ENCODE measurements around the gene ARL6IP5.

ARL6IP5 gene, protein sequence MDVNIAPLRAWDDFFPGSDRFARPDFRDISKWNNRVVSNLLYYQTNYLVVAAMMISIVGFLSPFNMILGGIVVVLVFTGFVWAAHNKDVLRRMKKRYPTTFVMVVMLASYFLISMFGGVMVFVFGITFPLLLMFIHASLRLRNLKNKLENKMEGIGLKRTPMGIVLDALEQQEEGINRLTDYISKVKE

DNA sequence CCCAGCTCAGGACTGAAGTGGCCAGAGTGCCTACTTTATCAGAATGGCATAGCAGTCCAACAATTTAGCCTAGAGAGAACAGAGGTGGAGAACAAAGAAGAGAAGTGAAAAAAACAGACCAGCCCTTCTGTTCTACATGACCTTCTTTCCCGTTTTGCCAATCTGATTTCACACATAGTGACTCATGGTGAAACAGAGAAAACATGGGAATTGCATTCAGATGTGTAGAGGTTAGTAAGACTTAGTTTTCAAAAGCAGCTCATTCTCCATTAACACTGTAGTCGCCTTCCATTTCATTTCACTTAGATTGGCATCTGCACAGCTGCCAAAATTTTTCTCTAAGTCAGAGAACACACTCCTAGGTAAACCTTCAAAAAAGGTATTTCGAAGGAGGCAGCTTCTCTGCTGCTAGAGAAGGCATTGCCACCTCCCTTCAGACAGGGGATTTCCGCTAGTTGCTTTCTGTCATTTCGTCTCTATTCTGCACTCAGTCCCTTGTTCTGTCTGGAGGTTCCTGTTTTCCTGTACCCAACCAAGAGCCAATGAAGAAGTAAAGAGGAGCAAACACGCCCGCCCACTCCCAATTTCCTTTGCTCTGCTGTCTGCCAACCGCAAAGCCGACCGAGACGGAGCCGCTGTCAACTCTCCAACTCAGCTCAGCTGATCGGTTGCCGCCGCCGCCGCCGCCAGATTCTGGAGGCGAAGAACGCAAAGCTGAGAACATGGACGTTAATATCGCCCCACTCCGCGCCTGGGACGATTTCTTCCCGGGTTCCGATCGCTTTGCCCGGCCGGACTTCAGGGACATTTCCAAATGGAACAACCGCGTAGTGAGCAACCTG lies at the start of gene ARL6IP5:
ARL6IP5 (plus strand) TSS at position 612 of the 842 bp plus-strand sequence; CDS start at position 723, 111 bp downstream.
- DNase-seq (ENCODE audit: low spot score) = peak; percentile 62

DNA sequence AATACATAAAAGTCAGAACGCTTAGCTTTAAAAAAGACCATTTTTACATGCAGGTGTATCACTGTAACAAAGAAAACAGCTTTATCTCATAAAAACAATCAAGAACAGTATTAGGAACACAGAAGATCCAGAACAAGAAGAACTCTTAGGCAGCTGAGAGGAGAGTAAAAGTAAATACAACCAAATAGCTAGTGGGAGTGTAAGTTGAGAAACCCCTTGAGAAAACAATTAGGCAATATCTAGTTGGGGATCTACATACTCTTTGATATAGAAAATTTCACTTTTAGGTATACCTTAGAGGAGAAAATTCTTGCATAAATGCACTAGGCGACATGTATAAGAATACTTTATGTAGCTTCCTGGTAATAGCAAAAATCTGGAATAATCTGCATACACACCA lies 40.1 kb upstream of the ARL6IP5 start:
- DNase-seq (ENCODE audit: low spot score) = no peak

DNA sequence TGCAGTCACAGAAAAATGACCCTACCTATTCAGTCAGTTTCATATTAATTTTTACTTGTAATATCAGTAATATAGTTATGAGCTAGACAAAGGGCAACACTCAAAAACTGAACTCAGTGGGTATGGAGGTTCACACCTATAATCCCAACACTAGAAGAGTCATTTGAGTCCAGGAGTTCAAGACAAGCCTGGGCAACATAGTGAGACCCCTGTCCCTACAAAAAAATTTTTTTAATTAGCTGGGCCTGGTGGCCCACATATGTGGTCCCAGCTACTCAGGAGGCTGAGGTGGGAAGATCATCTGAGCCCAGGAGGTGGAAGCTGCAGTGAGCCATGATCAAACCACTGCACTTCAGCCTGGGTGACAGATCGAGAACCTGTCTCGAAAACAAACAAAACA lies 35.7 kb upstream of the ARL6IP5 start:
- no peak for DNase-seq (ENCODE audit: low spot score)

DNA sequence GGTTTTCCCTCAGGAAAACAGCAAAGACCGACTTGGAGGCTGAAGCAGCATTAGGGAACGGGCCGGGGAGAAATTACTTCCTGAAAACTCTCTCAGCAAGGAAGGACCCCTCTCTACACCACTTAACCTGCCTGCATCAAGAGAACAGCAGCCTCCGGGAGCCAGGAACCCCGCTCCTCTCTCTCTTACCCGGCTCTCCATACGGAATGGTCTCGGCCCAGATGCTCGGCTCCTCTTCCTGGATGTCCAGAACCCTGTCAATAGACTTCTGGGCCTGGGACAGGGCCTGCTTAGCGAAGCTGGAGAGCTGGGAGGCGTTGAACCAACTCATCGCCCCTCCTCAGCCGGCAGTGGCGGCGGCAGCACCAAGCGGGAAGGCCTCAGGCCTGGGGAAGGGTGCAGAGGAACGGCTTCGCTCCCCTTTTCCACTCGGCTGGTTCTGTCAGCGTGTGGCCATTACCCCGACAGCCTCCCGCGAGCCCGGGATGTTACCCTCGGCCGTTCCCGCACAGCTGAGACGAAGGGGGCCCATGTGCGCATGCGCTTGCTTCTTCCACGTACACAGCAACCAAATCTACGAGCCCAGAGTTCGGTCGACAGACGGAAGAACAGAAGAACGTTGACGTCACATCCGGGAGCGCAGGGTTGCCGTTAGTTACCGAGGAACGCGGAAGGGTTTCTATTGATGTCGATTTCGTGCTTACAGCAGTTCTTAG lies 32.8 kb upstream of the ARL6IP5 start, which contains the start of gene TMF1:
TMF1 (minus strand) TSS at position 578 of the 716 bp plus-strand sequence; CDS start at position 331, 247 bp downstream.
- DNase-seq (ENCODE audit: low spot score) = peak; percentile 92

DNA sequence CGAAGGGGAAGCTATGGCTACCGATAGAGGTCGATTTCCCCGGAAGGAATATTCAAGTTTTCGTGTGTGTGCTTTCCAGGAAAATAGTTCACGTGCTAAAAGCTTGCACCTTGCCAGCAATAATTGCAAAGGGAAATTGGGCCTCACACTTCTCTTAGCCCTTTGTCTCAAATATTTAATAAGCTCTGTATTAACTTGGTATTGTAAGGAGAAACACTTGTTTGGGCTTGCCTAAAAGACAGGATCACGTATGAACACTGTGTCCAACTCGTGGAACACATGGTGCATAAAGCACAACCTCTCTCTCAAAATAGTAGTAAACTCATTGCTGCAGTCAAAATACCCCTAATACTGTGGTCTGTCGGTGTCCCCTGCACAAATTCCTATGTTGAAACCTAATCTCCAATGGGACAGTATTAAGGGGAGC lies 32.3 kb upstream of the ARL6IP5 start:
- no peak for DNase-seq (ENCODE audit: low spot score)

DNA sequence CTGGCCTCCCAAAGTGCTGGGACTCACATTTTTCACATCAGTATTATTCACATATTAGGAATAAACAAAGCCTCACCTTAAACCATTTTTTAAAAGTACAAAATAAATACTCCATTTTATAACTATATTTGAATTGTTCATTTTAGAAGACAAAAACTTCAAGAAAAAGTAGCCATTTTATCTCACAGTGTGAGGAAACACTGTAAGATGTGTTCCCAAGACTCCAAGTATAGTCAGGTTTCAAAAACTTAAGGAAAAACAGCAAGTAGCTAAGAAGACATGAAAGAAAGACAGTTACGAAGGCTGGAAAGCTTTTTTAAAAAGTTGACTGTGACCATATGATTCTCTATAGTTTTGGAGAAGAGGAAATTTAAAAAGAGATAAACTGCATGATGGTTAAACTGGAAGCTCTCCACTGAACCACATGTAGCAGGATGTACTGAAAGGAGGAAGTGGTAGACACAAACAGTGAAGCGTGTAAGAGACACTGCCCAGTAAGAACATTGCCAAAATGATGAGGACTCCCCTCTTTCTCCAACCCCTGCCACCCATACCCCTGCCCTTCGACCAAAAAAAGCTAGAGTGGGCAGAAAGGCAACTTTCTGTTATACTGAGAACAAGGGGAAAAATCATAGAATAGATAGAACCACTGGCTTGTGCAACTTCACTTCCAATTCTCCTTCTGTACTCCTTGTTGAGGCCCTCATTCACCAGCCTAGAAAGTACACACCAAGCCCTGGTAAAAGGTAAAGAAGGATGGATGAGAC lies 26.4 kb upstream of the ARL6IP5 start:
- no peak for DNase-seq (ENCODE audit: low spot score)

DNA sequence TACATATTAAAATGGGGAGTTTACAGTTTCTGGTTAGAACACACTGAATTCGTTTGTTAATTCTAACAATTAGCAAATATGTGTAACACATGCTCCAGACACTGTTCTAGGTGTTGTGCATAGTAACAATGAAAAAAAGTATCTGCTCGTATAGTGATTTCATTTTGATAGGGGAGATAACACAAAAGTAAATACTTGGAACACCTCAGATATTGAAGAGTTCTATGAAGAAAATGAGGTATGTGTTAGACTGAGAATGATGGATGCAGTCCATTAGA lies 25.9 kb upstream of the ARL6IP5 start:
- DNase-seq (ENCODE audit: low spot score) = no peak

DNA sequence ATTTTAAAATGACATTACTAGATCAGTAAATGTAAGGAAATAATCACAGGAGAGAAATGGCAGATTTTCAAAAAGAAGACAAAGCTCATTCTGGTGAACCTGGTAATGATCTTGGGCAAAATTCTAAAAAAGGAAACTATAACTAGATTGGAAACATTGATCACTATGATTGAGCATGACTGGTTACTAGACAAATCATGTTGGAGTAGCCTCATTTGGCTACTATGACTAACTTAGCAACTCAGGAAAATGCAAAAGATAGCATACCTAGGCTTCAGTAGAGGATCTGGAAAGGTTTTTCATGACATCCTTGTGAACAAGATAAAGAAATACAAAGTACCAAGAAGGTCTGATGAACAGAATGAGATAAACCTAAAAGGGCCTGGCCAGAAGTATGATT lies 25.0 kb upstream of the ARL6IP5 start:
- DNase-seq (ENCODE audit: low spot score) = no peak

DNA sequence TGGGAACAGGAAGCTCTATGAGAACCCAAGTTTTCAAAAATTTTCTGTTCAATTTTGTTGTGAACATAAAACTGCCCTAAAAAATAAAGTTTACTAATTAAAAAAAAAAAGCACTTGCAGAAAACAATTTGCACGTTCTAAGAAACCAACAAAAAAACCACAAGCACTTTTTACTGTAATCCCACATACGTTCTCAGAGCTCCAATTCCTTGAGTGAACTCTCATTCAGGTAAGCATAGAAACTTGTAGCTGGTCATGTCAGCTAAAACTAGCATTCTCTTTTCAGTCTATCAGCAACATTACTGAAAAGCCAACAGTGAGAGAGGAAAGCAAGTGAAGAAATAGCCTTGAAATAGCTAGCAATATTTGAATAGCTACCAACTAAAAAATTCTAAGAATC lies 21.1 kb upstream of the ARL6IP5 start:
- DNase-seq (ENCODE audit: low spot score) = no peak

DNA sequence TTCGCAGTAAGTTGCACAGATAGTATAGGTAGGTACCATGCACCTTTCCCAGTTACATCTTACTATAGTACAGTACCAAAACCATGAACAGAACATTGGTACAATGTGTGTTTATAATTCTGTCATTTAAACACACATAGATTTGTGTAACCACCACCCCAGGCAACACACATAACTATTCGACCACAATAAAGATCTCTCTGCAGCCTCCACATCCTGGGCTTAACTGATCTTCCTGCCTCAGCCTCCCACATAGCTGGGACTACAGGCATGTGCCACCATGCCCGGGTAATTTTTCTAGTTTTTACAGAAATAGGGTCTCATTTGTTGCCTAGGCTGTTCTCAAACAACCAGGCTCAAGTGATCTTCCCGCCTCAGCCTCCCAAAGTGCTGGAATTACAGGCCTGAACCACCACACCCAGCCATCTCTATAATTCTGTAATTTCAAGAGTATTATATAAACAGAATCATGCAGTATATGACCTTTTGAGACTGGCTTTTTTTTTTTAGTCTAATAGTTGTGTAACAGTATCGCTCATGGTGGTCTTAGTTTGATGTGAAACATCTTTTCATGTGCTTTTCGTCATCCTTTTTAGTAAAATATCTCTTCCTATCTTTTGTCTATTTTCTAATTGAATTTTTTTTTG lies 19.3 kb upstream of the ARL6IP5 start:
- no peak for DNase-seq (ENCODE audit: low spot score)

DNA sequence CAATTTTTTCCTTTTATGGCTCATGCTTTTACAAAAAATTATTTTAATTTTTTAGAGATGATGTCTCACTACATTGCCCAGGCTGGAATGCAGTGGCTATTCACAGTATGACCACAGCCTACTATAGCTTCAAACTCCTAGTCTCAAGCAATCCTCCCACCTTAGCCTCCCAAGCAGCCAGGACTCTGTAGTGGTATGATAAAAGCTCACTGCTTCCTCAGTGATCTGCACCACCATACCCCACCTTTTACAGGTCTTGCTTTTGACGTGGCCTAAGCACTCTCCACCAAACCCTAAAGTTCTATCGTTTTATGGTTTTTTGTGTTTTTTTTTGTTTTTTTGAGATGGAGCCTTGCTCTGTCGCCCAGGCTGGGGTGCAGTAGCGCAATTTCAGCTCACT lies 18.6 kb upstream of the ARL6IP5 start:
- DNase-seq (ENCODE audit: low spot score) = no peak

DNA sequence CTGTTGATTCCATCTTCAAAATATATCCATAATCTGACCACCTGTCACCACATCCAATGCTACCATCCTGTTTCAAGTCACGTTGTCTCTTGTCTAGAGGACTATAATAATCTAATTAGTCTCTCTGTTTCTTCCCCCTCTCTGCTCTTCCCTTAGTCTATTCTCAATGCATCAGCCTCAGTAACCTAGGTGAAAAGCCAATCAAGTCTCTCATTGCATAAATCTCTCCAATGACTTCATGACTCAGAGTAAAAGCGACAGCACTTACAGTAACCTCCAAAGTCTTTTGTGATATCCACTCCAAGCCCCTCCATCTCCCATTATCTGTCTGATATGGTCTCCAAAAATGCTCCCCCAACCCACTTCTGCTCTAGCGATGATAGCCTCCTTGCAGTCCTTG lies 11.8 kb upstream of the ARL6IP5 start:
- no peak for DNase-seq (ENCODE audit: low spot score)

DNA sequence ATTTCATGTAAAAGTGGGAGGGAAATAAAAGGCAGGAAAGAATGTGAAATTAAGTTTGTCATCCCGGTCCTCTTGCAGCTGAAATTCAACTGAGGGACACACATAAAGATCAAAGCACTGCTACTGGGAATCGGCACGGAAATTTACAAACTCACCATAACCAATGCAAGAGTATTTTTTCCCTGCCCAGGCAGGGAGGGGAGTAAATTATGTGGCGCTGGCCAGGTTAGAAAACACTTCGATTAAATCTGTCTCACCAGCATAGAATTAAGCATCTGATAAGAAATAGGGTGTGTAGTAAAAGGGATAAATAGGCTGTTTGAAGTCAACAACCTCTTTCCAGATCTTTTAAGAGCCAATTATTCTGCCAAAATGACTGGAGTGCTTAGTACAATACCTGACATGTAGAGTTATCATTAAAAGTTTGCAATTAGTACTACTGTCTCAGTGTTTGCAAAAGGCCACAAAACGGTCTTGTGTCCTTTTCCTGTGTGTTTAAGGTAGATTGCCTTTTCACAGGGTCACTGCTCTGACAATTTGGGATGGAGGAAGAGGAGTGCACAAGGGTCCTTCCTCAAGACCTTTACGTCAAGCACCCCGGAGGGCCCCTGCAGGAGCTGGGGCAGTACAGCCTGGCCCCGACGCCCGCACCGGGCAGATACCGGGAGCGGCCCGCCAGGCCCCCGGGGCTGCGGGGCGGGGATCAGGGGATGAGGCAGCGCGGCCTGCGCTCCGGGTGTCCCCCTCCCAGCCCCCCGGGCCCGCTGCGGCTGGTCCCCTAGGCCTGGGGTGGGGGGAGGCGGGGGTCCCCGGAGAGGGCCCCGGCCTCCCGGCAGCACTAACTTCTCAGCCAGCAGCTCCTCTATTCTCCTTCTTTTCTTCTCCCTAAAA lies 5.2 kb upstream of the ARL6IP5 start:
- DNase-seq (ENCODE audit: low spot score) = peak; percentile 30

DNA sequence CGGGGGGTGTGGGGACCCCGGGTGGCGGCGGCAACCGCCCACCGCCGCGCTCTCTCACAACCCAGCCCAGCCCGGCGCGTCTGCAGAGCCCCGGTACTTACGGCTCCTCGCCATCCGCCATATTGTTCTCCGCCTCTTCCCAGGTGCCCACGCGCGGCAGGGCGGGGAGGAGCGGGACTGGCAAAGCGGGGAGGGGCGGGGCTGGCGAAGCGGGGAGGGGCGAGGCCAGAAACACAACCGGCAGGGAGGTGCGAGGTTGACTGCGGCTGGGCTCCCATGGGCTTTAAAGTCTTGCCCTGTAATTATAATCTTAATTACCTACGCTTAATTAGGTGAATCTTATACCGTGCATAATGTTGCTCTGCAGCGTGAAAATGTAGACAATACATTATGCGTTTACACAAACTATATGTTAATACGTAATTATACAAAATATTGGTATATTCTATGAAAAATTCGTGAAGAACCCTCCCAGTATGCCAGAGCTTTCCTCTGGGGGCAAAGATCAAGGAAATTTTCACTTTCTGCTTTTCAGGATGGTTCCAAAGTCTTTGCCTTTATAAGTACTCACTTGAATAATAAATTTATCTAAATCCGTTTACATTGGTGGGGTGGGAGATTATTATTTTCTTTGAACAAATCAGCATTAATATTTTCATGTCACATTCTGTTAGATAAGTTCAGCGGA lies 4.4 kb upstream of the ARL6IP5 start, which contains the start of gene UBA3:
UBA3 (minus strand) TSS at position 133 of the 688 bp plus-strand sequence; CDS start at position 121, 12 bp downstream.
- peak; percentile 81 for DNase-seq (ENCODE audit: low spot score)

DNA sequence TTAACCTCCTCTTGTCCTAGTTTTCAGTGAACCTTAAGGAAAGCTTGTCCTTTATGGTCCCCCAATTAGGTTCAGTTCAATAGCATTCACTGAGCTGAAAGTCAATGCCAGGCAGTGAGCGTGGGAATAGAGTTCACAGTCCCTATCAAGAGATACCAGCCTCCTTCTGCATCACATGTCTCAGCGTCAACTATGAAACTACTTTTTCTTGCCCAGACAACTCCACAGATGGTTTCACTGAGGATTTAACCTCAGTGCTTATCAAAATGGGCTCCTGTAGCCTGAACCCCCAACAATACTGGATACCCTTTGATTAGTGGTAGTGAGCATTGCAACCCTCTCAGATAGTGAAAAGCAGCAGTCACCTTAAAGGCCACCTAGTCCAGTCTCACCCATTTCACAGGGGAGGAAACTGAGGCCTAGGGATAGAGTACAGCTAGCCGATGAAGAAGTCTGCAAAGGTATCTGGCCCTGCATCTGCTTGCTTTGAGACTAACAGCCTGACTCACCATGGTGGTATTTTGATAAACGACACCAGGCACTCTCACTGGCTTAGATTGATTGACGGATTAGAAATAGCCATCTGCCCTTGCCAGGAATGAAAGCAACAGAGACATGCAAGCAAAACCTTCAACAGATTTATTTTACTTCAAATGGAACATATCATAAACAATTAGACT lies 3.0 kb upstream of the ARL6IP5 start:
- no peak for DNase-seq (ENCODE audit: low spot score)

DNA sequence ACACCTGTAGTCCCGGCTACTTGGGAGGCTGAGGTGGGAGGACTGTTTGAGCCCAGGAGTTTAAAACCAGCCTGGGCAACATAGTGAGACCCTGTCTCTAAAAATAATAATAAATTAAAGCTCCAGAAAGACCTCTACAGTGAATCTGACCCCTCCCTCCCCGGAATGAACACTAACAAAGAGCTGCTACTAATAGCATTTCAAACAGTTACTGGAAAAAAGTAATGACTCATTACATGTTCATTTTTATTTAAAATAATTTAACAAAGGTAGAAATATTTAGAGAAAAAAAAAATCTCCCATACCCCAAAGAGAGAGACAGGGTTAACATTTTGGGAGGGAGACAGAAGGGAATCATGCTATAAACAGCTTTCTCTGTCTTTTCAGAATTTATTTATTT lies 2.4 kb upstream of the ARL6IP5 start:
- DNase-seq (ENCODE audit: low spot score) = no peak

DNA sequence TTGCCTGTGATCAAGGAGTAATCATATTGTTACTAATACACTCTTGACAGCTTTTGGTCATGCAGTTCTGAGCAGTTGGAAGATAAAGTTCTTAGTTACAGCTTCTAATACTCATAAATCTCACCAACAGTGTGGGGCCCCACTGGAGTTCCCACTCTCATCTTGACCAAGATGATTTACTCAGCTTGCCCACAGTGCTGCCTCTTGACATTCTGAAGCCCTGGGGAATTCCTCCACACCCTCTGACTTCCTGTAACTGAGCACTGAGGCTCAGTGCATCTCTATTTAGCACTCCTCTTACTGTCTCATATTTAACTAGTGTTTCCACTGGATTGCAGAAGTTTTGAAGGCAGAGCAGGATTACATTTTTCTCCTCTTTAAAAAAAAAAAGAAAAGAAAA lies 1.9 kb upstream of the ARL6IP5 start:
- peak; percentile 54 for DNase-seq (ENCODE audit: low spot score)

DNA sequence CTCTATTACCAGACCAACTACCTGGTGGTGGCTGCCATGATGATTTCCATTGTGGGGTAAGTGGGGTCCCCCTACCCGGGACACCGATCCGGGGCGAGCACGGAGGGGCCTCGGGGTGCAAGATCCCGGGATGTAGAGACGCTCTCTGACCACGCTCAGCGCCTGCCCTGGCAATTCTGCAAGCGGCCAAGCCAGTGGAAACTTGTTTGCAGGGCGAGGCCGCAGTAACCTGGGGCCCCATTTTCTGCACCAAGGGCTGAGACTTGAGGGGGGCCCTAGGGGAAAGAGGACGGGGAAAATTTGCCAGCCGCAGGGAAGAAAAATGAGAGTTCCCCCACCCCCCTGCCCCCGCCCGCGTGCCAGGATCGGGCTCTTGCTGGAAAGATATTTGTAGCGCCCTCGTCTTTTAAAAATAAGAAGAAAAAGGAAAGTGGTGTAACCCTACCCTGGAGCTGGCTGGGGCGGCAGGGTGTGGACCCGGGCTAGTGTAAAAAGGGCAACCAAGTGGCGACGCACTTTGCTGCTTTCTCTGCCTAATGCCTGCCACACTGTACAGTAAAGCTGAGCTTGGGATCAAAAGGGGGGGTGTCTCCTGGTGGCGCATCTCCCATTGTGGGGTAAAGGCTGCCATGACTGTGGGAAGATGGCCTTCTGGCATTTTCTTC lies 563 bp downstream of the ARL6IP5 start:
- peak; percentile 20 for DNase-seq (ENCODE audit: low spot score)
